Stimulated activated effector memory CD8-positive, alpha-beta T cell treated with anti-CD3 and anti-CD28 coated beads, Interleukin-12 subunit alpha, Interleukin-12 subunit beta, amount 100 ng/mL, for 72 hours (primary cell): ENCODE measurements around the gene POTEJ.
"Not testable (repeated sequence)": the region's sequence is repeated elsewhere in the genome, so short reads cannot be mapped to it uniquely, and the experiment has no call there.

Experiments used
- ATAC-seq: fragments of 150-1000 bp; cut with Tn5 transposase; 2 replicates; pipeline ENCODE4 v1.10.0; 2021
- DNase-seq, 2 donors: peaks; one replicate each; pipeline ENCODE4 v3.0.0; 2021 to 2022; ENCODE audit warnings: low spot score in 2 of 2
- H3K27ac Mint-ChIP-seq: one replicate; pipeline ENCODE4 v1.8.0; 2022; ENCODE audit warnings: mild to moderate bottlenecking, mixed read lengths
- H3K36me3 Mint-ChIP-seq: one replicate; pipeline ENCODE4 v1.8.0; 2022; ENCODE audit warnings: mild to moderate bottlenecking, mixed read lengths
- H3K4me1 Mint-ChIP-seq: one replicate; pipeline ENCODE4 v1.8.0; 2022; ENCODE audit warnings: mixed read lengths
- H3K4me3 Mint-ChIP-seq: one replicate; pipeline ENCODE4 v1.8.0; 2022; ENCODE audit warnings: mild to moderate bottlenecking, mixed read lengths
- H3K9me3 Mint-ChIP-seq: one replicate; pipeline ENCODE4 v1.8.0; 2022; ENCODE audit warnings: mixed read lengths

Gene POTEJ

DNA sequence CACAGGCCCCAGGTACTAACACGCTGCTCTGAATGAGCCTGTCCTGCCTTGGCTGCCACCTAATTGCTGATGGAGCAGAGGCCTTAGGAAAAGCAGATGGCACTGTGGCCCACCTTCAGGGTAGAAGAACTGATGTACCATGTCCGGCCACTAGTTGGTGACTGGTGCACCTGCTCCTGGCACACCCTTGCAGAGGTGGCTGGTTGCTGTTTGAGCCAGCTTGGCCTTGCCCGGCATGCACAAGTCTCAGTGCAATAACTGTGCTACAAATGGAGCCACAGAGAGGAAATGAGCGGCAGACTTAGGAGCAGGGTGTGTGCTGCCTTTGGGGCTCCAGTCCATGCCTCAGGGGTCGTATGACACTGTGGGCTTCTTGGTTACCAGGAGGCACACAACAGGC, 54.4 kb downstream of the POTEJ start:
- H3K27ac Mint-ChIP-seq, H3K4me1 Mint-ChIP-seq, H3K4me3 Mint-ChIP-seq: not testable (repeated sequence)

DNA sequence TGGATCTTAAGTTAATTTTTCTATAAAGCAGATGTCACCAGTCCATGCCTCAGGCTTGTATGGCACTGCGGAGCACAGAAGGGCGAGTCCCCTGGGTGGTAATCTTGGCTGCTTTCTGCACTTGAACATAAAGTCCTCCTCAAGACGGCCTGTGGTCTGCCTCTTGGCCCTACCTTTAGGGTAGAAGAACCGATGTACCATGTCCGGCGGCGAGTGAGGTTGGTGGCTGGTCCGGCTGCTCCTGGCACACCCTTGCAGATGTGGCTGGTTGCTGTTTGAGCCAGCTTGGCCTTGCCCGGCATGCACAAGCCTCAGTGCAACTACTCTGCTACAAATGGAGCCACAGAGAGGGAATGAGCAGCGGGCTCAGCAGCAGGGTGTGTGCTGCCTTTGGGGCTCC, 56.3 kb downstream of the POTEJ start:
- H3K36me3 Mint-ChIP-seq, H3K9me3 Mint-ChIP-seq, DNase-seq, H3K4me3 Mint-ChIP-seq, H3K27ac Mint-ChIP-seq, ATAC-seq, H3K4me1 Mint-ChIP-seq: not testable (repeated sequence)

More for the DNA sequence above, 54.4 kb downstream of the POTEJ start:
- not testable (repeated sequence) for H3K9me3 Mint-ChIP-seq, H3K36me3 Mint-ChIP-seq, DNase-seq, ATAC-seq

DNA sequence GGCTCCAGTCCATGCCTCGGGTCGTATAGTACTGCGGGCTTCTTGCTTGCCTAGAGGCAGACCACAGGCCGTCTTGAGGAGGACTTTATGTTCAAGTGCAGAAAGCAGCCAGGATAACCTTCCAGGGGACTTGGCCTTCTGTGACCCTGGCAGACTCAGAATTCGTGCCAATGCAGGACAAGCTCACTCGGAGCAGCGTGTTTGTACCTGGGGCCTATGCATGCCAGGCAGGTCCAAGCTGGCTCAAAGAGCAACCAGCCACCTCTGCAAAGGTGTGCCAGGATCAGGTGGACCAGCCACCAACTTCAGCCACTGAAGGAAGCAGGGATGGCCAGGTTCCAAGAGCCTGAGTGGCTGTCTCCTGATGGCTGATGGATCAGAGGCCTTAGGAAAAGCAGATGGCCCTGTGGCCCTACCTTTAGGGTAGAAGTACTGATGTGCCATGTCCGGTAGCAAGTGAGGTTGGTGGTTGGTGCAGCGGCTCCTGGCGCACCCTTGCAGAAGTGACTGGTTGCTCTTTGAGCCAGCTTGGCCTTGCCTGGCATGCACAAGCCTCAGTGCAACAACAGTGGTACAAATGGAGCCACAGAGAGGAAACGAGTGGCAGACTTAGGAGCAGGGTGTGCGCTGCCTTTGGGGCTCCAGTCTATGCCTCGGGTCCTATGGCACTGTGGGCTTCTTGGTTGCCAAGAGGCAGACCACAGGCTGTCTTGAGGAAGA, 58.9 kb downstream of the POTEJ start:
- DNase-seq, ATAC-seq, H3K36me3 Mint-ChIP-seq, H3K9me3 Mint-ChIP-seq, H3K4me3 Mint-ChIP-seq, H3K27ac Mint-ChIP-seq, H3K4me1 Mint-ChIP-seq: not testable (repeated sequence)

DNA sequence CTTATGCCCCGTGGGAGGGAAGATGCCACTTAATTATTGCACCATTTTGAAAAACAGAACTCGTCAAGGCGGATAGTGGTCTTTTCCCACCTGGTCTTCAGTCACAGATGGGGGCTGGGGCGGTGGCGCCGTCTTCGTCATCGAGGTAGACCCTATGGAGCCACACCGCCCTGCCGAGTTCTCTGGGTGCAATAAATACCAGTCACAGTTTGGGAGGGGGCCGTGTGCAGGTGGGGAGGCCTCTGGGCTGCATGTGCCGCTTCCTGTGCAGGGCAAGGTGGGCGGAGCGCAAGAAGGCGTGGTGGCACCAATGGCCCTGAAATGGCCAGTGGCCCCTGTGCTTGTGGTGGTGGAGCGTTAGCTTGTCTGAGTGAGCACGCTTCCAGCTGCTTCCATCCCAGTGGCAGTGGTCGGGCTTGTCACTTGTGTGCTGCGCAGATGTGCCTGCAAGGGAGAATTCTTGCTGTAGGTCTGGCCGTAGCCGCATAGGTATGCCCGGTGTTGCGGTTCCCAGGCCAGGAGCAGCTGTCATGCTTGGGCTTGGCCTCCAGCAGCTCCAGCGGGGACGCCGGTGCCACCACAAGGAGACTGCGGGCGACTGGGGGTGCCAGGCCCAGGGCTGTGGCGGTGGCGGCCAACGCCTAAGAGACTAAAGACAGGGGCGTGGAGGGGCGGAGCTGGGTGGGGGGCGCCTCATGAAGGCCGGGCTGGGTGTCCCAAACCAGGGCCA, 81.0 kb downstream of the POTEJ start:
- H3K4me3 Mint-ChIP-seq, H3K27ac Mint-ChIP-seq, H3K36me3 Mint-ChIP-seq, H3K9me3 Mint-ChIP-seq, H3K4me1 Mint-ChIP-seq, DNase-seq: not testable (repeated sequence)
- peak; percentile 13 for ATAC-seq

DNA sequence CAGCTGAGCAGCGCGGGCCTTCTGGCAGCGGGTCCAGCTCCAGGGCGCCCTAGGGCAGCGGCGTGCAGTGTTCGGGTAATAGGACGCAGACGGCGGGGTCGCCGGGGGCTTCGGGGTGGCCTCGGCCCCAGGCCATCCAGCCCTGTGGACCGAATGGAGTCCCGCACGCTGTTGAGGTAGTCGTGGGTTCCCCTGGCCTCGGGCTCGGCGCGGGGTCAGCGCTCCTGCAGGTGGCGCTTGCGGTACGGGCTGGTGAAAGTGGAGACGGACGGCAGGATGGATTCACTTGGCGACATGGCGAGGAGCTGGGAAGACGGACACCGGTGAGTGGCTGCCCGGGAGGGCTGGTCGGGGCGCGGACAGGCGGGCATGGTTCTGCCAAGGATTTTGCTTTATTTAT, 82.2 kb downstream of the POTEJ start:
- H3K36me3 Mint-ChIP-seq, ATAC-seq, DNase-seq, H3K4me1 Mint-ChIP-seq, H3K9me3 Mint-ChIP-seq, H3K27ac Mint-ChIP-seq: not testable (repeated sequence)
- peak overlapping the region; percentile 29 for H3K4me3 Mint-ChIP-seq

DNA sequence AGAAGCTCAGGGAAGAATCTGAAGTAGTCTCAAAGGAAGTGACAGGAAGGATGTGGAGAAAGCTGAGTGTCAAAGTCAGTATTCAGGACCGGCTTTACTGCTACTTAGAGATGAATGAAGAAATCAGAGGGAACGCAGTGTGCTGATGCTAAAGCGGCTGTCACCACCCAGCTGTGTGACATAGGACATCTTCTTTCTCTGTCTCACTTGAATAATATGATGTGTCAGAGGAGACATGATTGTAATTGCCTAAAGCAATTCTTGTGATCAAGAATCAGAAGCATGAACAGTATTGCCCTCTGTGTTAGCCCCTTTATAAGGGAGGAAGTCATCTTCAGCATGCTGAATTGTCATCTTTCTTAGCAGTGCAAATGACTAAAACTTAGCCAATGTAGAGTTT, 92.0 kb downstream of the POTEJ start:
- H3K4me1 Mint-ChIP-seq, ATAC-seq, H3K9me3 Mint-ChIP-seq, H3K36me3 Mint-ChIP-seq, DNase-seq, H3K27ac Mint-ChIP-seq, H3K4me3 Mint-ChIP-seq: not testable (repeated sequence)
